HL-60 (cell line): ENCODE measurements around the gene HOXB1.

Experiments used
- DNase-seq, 2 experiments: peaks; one replicate each; pipeline ENCODE4 v3.0.0-alpha.2; 2010 to 2020; ENCODE audit warnings: low read depth in 1 of 2, low spot score in 1 of 2
- H3K27ac ChIP-seq: fragments of 250-450 bp; sonication (Bioruptor Pico); replicated peaks from 2 replicates; pipeline ENCODE4 v1.5.1; 2020; ENCODE audit warnings: mild to moderate bottlenecking, moderate library complexity
- H3K27me3 ChIP-seq: fragments of 250-450 bp; sonication (Bioruptor Pico); 2 replicates; pipeline ENCODE4 v1.5.1; 2021; ENCODE audit warnings: mild to moderate bottlenecking, moderate library complexity; ENCODE audit not compliant: insufficient read depth, poor library complexity, severe bottlenecking
- H3K4me3 ChIP-seq: replicated peaks from 2 replicates; pipeline ENCODE4 v1.5.1; 2011; ENCODE audit warnings: mild to moderate bottlenecking, control low read depth, low read length; ENCODE audit not compliant: insufficient read depth
- GABPA ChIP-seq: IDR thresholded peaks from 2 replicates; pipeline ENCODE4 v1.6.1; 2012; ENCODE audit warnings: low read depth
- POLR2AphosphoS5 ChIP-seq: IDR thresholded peaks from 2 replicates; pipeline ENCODE4 v1.6.1; 2012; ENCODE audit warnings: low read depth
- REST ChIP-seq: IDR thresholded peaks from 2 replicates; pipeline ENCODE4 v1.6.1; 2012; ENCODE audit warnings: low read depth; ENCODE audit not compliant: insufficient replicate concordance
- SPI1 ChIP-seq: IDR thresholded peaks from 2 replicates; pipeline ENCODE4 v1.6.1; 2012; ENCODE audit warnings: low read depth, mild to moderate bottlenecking, borderline replicate concordance
- TF ChIP-seq, protein P1 (sequence below): IDR thresholded peaks from one replicate; pipeline ENCODE4 v1.5.1; 2011; ENCODE audit warnings: low read length, control low read depth, inconsistent platforms; ENCODE audit not compliant: insufficient read depth

HOXB1 gene

GRCh38 chr17:48541577-48542113 lies 10.8 kb upstream of the HOXB1 start:
- no peak for DNase-seq
- Histone ChIP-seq H3K27me3 (peaks cover 67% of the 10 kb centered on the region), H3K4me3 (no peak overlapping the region), H3K27ac (no peak overlapping the region)
- TF ChIP-seq POLR2AphosphoS5 (no peak), SPI1 (no peak), REST (no peak), GABPA (no peak)
- TF ChIP-seq, protein P1, sequence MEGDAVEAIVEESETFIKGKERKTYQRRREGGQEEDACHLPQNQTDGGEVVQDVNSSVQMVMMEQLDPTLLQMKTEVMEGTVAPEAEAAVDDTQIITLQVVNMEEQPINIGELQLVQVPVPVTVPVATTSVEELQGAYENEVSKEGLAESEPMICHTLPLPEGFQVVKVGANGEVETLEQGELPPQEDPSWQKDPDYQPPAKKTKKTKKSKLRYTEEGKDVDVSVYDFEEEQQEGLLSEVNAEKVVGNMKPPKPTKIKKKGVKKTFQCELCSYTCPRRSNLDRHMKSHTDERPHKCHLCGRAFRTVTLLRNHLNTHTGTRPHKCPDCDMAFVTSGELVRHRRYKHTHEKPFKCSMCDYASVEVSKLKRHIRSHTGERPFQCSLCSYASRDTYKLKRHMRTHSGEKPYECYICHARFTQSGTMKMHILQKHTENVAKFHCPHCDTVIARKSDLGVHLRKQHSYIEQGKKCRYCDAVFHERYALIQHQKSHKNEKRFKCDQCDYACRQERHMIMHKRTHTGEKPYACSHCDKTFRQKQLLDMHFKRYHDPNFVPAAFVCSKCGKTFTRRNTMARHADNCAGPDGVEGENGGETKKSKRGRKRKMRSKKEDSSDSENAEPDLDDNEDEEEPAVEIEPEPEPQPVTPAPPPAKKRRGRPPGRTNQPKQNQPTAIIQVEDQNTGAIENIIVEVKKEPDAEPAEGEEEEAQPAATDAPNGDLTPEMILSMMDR, result no peak

DNA sequence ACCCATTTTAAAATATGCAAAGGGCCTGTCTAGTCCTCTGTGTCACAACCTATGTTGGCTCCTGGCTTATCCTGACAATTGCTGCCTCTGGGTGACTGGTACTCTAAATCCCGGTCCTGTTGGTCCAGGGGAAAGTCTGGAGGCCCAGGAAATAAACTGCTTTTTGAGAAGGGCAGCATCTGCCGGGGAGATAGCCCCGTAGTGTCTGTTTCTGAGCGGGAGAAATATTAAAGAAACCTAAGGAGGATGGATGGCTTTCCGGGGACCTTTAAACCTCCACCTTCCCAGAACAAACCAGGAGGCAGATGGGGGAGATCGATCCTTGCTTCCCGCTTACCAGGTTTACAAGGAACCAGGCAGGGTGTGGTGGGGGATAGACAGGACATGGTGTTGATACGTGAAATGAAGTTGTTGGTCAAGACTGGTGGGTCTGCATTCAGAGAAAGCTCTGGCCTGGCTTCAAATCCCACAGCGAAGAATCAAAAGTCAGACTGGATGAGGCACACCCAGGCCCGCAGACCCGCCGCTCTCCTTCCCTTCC lies 10.3 kb upstream of the HOXB1 start:
- TF ChIP-seq REST, result no peak
- TF ChIP-seq GABPA, result no peak
- TF ChIP-seq, protein P1, result no peak
- TF ChIP-seq SPI1, result no peak
- no peak for TF ChIP-seq POLR2AphosphoS5
- no peak for DNase-seq
- Histone ChIP-seq H3K4me3 (no peak overlapping the region), H3K27me3 (peaks cover 61% of the 10 kb centered on the region), H3K27ac (no peak overlapping the region)

DNA sequence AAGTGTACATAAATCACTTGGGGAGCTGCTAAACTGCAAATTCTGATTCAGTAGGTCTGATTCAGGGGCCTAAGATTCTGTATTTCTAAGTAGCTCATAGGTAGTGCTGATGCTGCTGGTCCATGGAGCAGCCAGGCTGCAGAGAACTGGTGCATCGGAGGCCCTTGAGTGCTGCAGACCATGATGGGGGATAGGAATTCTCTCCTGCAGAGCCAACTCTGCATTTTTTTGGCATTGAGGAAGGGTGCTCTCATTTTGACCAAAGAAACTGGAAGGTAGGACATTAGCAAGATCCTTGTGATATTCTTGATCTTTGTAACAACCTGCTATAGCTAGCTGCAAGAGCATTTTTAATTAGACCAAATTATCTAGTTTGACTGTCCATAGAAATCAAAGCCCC lies 9.4 kb upstream of the HOXB1 start:
- H3K27ac ChIP-seq, result no peak overlapping the region
- peaks cover 54% of the 10 kb centered on the region for H3K27me3 ChIP-seq
- no peak for DNase-seq
- H3K4me3 ChIP-seq, result no peak overlapping the region
- TF ChIP-seq, protein P1, result no peak
- no peak for TF ChIP-seq POLR2AphosphoS5
- TF ChIP-seq REST, result no peak
- no peak for TF ChIP-seq SPI1
- no peak for TF ChIP-seq GABPA
